ENCODE data around the gene GALNT9.
"Not testable (repeated sequence)": the region's sequence is repeated elsewhere in the genome, so short reads cannot be mapped to it uniquely, and the experiment has no call there.

Gene GALNT9

GRCh38 chr12:132209619-132210222, 119.7 kb downstream of the GALNT9 start:
- DNase-seq = no peak

- no peak for DNase-seq
These were observed 121.1 kb downstream of the GALNT9 start for GRCh38 chr12:132208153-132208823.

- no peak for DNase-seq
These were observed 122.2 kb downstream of the GALNT9 start for GRCh38 chr12:132207083-132207775.

GRCh38 chr12:132206046-132206434, 123.3 kb downstream of the GALNT9 start:
- DNase-seq = no peak

- DNase-seq = no peak
These were observed 123.9 kb downstream of the GALNT9 start for GRCh38 chr12:132205271-132206045.

- DNase-seq = no peak
These were observed 124.6 kb downstream of the GALNT9 start for GRCh38 chr12:132204793-132205270.

GRCh38 chr12:132204063-132204792, 125.2 kb downstream of the GALNT9 start:
- DNase-seq = no peak

- no peak for DNase-seq
These were observed 126.3 kb downstream of the GALNT9 start for GRCh38 chr12:132202929-132203721.

GRCh38 chr12:132201391-132202120, 127.8 kb downstream of the GALNT9 start:
- DNase-seq = no peak

- no peak for DNase-seq
These were observed 128.6 kb downstream of the GALNT9 start for GRCh38 chr12:132200800-132201199.

- no peak for DNase-seq
These were observed 129.7 kb downstream of the GALNT9 start for GRCh38 chr12:132199526-132200319.

- no peak for DNase-seq
These were observed 130.3 kb downstream of the GALNT9 start for GRCh38 chr12:132199101-132199500.

- no peak for DNase-seq
These were observed 131.6 kb downstream of the GALNT9 start for GRCh38 chr12:132197581-132198354.

- no peak for DNase-seq
These were observed 132.5 kb downstream of the GALNT9 start for GRCh38 chr12:132196873-132197390.

GRCh38 chr12:132196038-132196872, 133.1 kb downstream of the GALNT9 start:
- DNase-seq = no peak

GRCh38 chr12:132195242-132195641, 134.1 kb downstream of the GALNT9 start:
- DNase-seq = not testable (repeated sequence)

- DNase-seq = no peak
These were observed 134.8 kb downstream of the GALNT9 start for GRCh38 chr12:132194556-132194955.

- DNase-seq = no peak
These were observed 135.3 kb downstream of the GALNT9 start for GRCh38 chr12:132194056-132194455.

Data from GDM1 (cell line).